SKM-1 (cell line): ENCODE data around the gene RTL1.

Experiments
- DNase-seq: peaks from one replicate; lab custom pipeline; 2025; ENCODE audit not compliant: unreplicated experiment; lab: John Stamatoyannopoulos, UW

Gene RTL1

DNA sequence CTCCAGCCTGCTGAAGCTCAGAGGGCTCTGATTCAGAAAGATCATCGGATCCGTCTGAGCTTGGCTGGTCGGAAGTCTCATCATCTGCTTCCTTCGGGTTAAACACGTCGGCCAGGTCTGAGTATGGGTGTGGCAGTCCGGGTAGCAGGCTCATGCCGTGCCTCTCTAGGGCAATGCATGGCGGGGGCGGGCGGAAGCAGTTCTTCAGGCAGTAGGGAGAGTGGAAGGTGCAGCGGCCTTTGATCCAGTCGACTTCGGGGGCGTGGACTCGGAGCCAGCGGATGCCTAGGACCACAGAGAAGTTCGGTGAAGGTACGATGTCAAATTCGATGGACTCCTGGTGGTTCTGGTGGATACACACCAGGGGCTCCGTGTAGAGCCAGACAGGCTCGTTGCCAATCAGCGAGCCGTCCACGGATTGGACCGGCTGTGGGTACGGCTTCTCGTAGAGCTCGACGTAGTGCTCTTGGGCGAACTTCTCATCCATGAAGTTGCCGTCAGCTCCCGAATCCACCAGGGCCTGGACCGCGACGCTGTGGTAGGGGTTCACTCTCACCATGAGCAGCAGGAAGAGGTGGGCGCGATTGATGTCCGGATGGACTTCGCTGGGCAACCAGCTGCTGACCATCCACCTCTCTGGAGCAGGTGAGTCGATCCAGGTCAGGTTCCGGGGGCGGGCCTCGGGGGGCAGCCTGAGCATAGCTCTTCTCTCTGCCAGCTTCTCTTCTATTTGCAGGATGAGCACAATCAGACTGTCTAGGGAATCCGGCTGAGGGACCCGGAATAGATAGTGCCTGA is 20.3 kb downstream of the RTL1 start:
- DNase-seq: no peak

DNA sequence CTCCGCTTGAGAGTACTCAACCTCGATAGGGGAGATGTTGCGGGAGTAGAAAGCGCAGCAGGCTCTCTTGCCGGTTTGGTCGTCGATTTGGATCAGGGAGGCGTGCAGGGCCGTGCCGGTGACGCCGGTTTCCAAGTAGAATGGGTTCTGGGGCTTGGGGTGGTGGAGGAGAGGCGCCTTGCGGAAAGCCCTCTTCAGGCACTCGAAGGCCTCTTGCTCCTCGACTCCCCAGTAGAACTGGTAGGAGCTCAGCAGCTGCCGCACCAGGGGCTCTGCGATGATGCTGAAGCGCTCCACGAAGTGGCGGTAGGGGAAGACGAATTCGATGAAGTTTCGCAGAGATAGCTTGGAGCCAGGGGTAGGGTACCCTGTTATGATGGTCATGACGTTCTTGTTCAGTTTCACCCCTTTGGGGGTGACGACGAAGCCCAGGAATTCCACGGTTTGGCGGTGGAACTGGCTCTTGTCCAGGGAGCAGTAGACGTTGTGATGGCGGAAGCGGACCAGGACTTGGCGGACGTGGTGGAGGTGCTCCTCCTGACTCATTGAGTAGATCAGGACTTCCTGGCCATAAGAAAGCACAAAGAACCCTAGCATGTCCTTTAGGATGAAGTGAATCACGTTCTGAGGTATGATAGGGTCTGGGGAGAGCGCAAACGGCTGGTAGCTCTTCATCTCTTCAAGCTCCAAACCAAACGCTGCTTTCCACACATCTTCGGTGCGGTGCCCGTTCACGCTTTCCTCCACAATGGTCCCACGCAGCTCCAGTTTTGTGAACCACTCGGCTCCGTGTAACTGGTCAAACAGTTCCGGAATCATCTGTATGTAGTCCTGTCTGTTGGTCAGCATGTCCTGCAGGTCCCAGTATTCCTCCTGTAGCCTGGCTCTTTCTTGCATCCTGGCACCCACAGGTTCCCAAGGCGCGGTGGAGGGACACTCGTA is 21.2 kb downstream of the RTL1 start:
- no peak for DNase-seq

- DNase-seq: no peak
These were observed 22.1 kb downstream of the RTL1 start for GRCh38 chr14:100881211-100882025.

GRCh38 chr14:100880271-100881101 is 23.0 kb downstream of the RTL1 start:
- DNase-seq: no peak

DNA sequence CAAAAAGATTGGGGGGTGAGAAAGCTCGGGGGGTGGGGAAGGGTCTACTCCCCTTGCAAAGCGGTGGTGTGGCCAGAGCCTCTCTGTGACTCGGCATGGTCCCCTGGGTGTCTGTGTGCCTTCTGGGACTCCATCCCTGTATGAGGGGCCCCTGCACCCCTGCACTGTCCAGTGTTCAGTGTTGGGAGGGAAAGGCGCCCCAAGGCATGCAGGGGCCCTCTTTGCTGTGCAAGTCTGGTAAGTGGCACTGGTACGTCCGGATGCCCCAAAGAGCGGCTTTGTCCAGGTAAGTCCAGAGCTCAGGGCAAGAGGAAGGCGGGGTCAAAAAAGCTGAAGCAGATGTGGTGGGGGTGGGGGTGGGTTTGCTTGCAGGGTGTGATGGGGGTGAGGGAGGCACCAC is 23.7 kb downstream of the RTL1 start:
- no peak for DNase-seq

DNA sequence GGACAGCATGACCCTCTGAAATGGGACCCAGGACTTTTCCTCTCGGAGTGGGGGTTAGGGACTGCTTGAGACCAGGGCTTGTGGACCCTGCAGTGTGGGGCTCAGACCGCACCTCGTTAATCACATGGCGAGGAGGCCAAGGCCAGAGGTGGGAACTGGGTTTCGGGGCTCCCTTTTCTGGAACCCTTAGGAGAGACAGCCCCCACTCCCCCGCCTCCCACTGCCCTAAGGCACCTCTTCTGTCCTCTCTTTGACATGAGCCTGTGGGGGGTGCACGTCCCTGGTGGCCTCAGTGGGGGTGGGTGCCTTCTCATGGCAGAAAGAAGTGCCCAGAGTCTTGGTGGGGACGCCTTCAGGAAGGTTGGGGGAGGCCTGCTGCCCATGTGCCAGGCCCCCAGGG is 24.3 kb downstream of the RTL1 start:
- no peak for DNase-seq

GRCh38 chr14:100878271-100879146 is 25.0 kb downstream of the RTL1 start:
- no peak for DNase-seq

- no peak for DNase-seq
These were observed 27.5 kb downstream of the RTL1 start for GRCh38 chr14:100875861-100876590.

DNA sequence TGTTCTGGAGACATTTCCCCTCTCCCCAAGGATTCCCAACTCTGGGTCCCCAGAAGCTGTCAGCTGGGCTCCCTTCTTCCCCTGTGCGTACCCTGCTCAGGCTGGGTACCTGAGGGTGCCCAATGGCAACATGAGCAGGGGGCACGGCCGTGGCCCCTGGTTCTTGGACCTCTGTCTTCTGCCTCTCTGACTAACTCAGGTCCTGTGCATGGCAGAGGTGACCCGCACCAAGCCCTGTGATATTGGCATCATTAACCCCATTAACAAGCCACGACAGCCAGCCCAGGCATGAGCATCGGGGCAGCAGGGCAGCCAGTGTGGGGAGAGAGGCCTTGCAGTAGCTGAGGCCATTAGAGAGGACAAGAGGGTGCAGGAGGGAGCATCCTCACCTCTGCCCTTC is 28.4 kb downstream of the RTL1 start:
- no peak for DNase-seq

GRCh38 chr14:100874411-100875091 is 29.0 kb downstream of the RTL1 start:
- DNase-seq: no peak

GRCh38 chr14:100874051-100874410 is 29.5 kb downstream of the RTL1 start:
- DNase-seq: no peak

DNA sequence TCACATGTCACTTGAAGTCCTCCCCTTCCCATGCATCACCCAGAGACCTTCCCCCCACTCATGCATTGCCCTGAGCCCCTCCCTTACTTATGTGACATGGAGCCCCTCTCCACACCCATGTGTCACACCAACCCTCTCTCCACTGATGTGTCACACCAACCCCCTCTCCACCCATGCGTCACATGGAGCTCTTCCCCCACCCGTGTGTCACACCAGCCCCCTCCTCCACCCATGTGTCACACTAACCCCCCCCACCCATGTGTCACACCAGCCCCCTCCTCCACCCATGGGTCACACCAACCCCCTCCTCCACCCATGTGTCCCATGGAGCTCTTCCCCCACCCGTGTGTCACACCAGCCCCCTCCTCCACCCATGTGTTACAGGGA is 30.4 kb downstream of the RTL1 start:
- DNase-seq: no peak

- DNase-seq: no peak
These were observed 31.0 kb downstream of the RTL1 start for GRCh38 chr14:100872259-100873095.

GRCh38 chr14:100871234-100872186 is 32.0 kb downstream of the RTL1 start:
- no peak for DNase-seq

GRCh38 chr14:100868621-100869370 is 34.7 kb downstream of the RTL1 start:
- no peak for DNase-seq
